Activated CD8-positive, alpha-beta memory T cell treated with anti-CD3 and anti-CD28 coated beads, Interleukin-2, amount 50 U/mL, for 1 hour (primary cell): ENCODE measurements around the gene CCDC74B.
"Not testable (repeated sequence)": the region's sequence is repeated elsewhere in the genome, so short reads cannot be mapped to it uniquely, and the experiment has no call there.

Experiments used
- DNase-seq: peaks from one replicate; pipeline ENCODE4 v3.0.0-alpha.2; 2020; ENCODE audit errors: extremely low read depth

Gene CCDC74B

DNA sequence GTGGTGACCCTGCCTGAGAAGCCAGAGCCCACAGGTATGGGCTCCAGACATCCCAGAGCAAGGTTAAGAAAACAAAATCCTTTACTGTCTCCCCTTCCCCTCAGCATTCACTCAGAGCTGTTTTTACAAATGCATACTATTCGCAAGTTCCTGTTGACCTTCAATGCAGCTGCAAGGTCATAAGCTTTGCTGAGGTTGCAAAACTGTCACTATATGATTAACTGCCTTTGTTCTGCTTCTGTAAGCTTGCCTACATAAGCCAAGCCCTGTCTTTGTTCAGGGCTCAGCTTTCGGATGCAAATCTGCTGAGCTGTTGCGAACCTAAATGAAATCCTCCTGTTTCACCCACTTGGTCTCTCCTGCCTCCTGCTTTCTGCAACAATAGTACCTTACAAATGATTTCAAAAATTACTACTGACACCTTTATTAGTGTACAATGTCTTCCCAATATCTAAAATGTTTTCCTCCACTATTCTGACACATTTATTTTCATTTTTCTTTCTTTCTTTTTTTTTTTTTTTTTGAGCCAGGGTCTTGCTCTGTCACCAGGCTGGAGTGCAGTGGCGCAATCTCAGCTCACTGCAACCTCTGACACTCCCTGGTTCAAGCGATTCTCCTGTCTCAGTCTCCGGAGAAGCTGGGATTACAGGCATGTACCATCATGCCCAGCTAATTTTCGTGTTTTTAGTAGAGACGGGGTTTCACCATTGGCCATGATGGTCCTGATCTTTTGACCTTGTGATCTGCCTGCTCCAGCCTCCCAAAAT, 42.1 kb downstream of the CCDC74B start:
- not testable (repeated sequence) for DNase-seq
